PC-3 (cell line): ENCODE results near the gene GPRC6A. TPM values are rescaled to one million over a fixed set of nuclear protein-coding genes. Genes with fewer than 3 reads are reported as not detected.

ENCODE experiments used
- ATAC-seq: fragments of 200-7000 bp; cut with Tn5 transposase; 2 replicates; pipeline ENCODE4 v1.9.1; 2020; ENCODE audit warnings: mild to moderate bottlenecking, moderate library complexity
- BruUV-seq: library from RNA; stranded (reverse); fragments of 400-500 nt; replicated peaks from 2 replicates; lab custom pipeline; 2021; lab: Mats Ljungman, UMichigan
- CTCF ChIA-PET: fragments of 300-600 bp; sonication (Branson Sonifier 250); formaldehyde crosslinking; loops from one replicate; lab custom pipeline; 2022; ENCODE audit warnings: antibody characterized with exemption; lab: Charles Lee
- POLR2A ChIA-PET: fragments of 300-600 bp; sonication (Branson Sonifier 250); formaldehyde crosslinking; loops from one replicate; lab custom pipeline; 2022; ENCODE audit warnings: antibody characterized with exemption; ENCODE audit not compliant: unreplicated experiment; lab: Charles Lee
- DNase-seq: peaks from one replicate; pipeline ENCODE4 v3.0.0-alpha.2; 2015
- H2AFZ ChIP-seq: fragments of 300-600 bp; sonication (generic); 2 replicates; pipeline ENCODE4 v1.6.0; 2016; ENCODE audit warnings: antibody characterized with exemption, low read length
- H3F3A ChIP-seq: fragments of 300-600 bp; sonication (generic); one replicate; pipeline ENCODE4 v1.6.0; 2017; ENCODE audit warnings: antibody characterized with exemption, low read length, control low read depth, mild to moderate bottlenecking; ENCODE audit not compliant: unreplicated experiment
- H3K27ac ChIP-seq: fragments of 300-600 bp; sonication (generic); 2 replicates; pipeline ENCODE4 v1.5.1; 2016; ENCODE audit warnings: mild to moderate bottlenecking, low read length
- H3K27me3 ChIP-seq: fragments of 300-600 bp; sonication (generic); 2 replicates; pipeline ENCODE4 v1.6.1; 2016; ENCODE audit warnings: low read length, mixed read lengths
- H3K36me3 ChIP-seq: fragments of 300-600 bp; sonication (generic); 2 replicates; pipeline ENCODE4 v1.6.1; 2016; ENCODE audit warnings: low read depth, mixed run types, low read length, mixed read lengths
- H3K4me1 ChIP-seq: fragments of 300-600 bp; sonication (generic); 2 replicates; pipeline ENCODE4 v1.5.1; 2016; ENCODE audit warnings: low read length; ENCODE audit not compliant: insufficient read depth
- H3K4me2 ChIP-seq: fragments of 300-600 bp; sonication (generic); 2 replicates; pipeline ENCODE4 v1.6.0; 2016; ENCODE audit warnings: low read length
- H3K4me3 ChIP-seq: fragments of 300-600 bp; sonication (generic); 2 replicates; pipeline ENCODE4 v1.5.1; 2016; ENCODE audit warnings: mild to moderate bottlenecking, low read length, mixed read lengths
- H3K79me2 ChIP-seq: fragments of 300-600 bp; sonication (generic); 2 replicates; pipeline ENCODE4 v1.6.1; 2017; ENCODE audit warnings: low read length, mixed read lengths
- H3K9ac ChIP-seq: fragments of 300-600 bp; sonication (generic); 2 replicates; pipeline ENCODE4 v1.6.0; 2016; ENCODE audit warnings: mild to moderate bottlenecking, low read length
- H3K9me2 ChIP-seq: fragments of 300-600 bp; sonication (generic); replicated peaks from 2 replicates; pipeline ENCODE4 v1.6.1; 2016; ENCODE audit warnings: mixed run types, low read length, mixed read lengths
- H3K9me3 ChIP-seq: fragments of 300-600 bp; sonication (generic); 2 replicates; pipeline ENCODE4 v1.6.1; 2016; ENCODE audit warnings: low read length, mixed read lengths
- H4K20me1 ChIP-seq: fragments of 300-600 bp; sonication (generic); 2 replicates; pipeline ENCODE4 v1.6.1; 2016; ENCODE audit warnings: low read length, mixed read lengths
- CTCF ChIP-seq: fragments of 300-600 bp; sonication (generic); conservative IDR thresholded peaks from 2 replicates; pipeline ENCODE4 v1.5.1; 2017; ENCODE audit warnings: antibody characterized with exemption, low read depth, mild to moderate bottlenecking, low read length
- EZH2 ChIP-seq: fragments of 300-600 bp; sonication (generic); IDR thresholded peaks from one replicate; pipeline ENCODE4 v1.6.1; 2017; ENCODE audit warnings: antibody characterized with exemption, mild to moderate bottlenecking, low read length; ENCODE audit not compliant: unreplicated experiment
- EZH2phosphoT487 ChIP-seq: fragments of 300-600 bp; sonication (generic); IDR thresholded peaks from 2 replicates; pipeline ENCODE4 v1.6.1; 2018; ENCODE audit warnings: mild to moderate bottlenecking, antibody characterized with exemption, low read length, borderline replicate concordance
- intact Hi-C: fragments of 100-400 bp; cut with micrococcal nuclease; formaldehyde crosslinking; loops from 2 replicates; pipeline ENCODE4 v1.9.0; 2023
- total RNA-seq: library from RNA; depleted of rRNA; stranded (reverse); fragments of >200 nt; gene quantifications from 2 replicates; pipeline ENCODE4 v1.2.3, GENCODE V29; 2014

Gene GPRC6A
- total RNA-seq, 1 experiment from 2014 or later, result not detected

GRCh38 chr6:116801971-116802370 is 26.9 kb downstream of the GPRC6A start:
- DNase-seq, result no peak
- TF ChIP-seq EZH2, result no peak
- TF ChIP-seq CTCF, result no peak
- no peak for TF ChIP-seq EZH2phosphoT487
- H3K36me3 ChIP-seq, result no peaks in the 10 kb centered on the region
- POLR2A ChIA-PET, result no interaction called here
- ATAC-seq, result no peak; the same call in 1 of the 2 replicates
- no peaks in the 10 kb centered on the region for H3F3A ChIP-seq
- H3K4me2 ChIP-seq, result no peak overlapping the region
- no peaks in the 10 kb centered on the region for H3K27me3 ChIP-seq
- no peak overlapping the region for H3K27ac ChIP-seq
- intact Hi-C loops, result no loop called here
- H4K20me1 ChIP-seq, result no peaks in the 10 kb centered on the region
- no TSS peak for BruUV-seq
- CTCF ChIA-PET, result no interaction called here
- no peaks in the 10 kb centered on the region for H3K9me3 ChIP-seq
- no peak overlapping the region for H3K9ac ChIP-seq
- no peaks in the 10 kb centered on the region for H3K79me2 ChIP-seq
- no peaks in the 10 kb centered on the region for H3K4me1 ChIP-seq
- H2AFZ ChIP-seq, result no peak overlapping the region
- no peaks in the 10 kb centered on the region for H3K9me2 ChIP-seq
- no peak overlapping the region for H3K4me3 ChIP-seq

GRCh38 chr6:116799945-116800344 is 28.9 kb downstream of the GPRC6A start:
- ATAC-seq (no peak), DNase-seq (no peak)
- Histone ChIP-seq H3K9me2 (no peaks in the 10 kb centered on the region), H4K20me1 (no peaks in the 10 kb centered on the region), H3K9ac (no peak overlapping the region), H3K36me3 (no peaks in the 10 kb centered on the region), H3K4me1 (no peaks in the 10 kb centered on the region), H3K27me3 (no peaks in the 10 kb centered on the region), H2AFZ (no peak overlapping the region), H3K9me3 (no peaks in the 10 kb centered on the region), H3K79me2 (no peaks in the 10 kb centered on the region), H3F3A (no peaks in the 10 kb centered on the region), H3K27ac (no peak overlapping the region), H3K4me3 (no peak overlapping the region), H3K4me2 (no peak overlapping the region)
- intact Hi-C loops, result loop anchor here (2.0 kb wide), 1 partner anchor 61 kb away; no protein-coding TSS in a partner anchor
- ChIA-PET POLR2A (no interaction called here), CTCF (no interaction called here)
- TF ChIP-seq EZH2phosphoT487 (no peak), CTCF (no peak), EZH2 (no peak)
- BruUV-seq, result no TSS peak

GRCh38 chr6:116797585-116797984 is 31.3 kb downstream of the GPRC6A start:
- Histone ChIP-seq H4K20me1 (no peaks in the 10 kb centered on the region), H3K79me2 (no peaks in the 10 kb centered on the region), H3K36me3 (no peaks in the 10 kb centered on the region), H3K9me3 (no peaks in the 10 kb centered on the region), H3K27ac (no peak overlapping the region), H3K27me3 (no peaks in the 10 kb centered on the region), H3K4me3 (no peak overlapping the region), H3K9ac (no peak overlapping the region), H3K4me1 (no peaks in the 10 kb centered on the region), H2AFZ (no peak overlapping the region), H3K4me2 (no peak overlapping the region), H3K9me2 (no peaks in the 10 kb centered on the region), H3F3A (no peaks in the 10 kb centered on the region)
- ChIA-PET CTCF (no interaction called here), POLR2A (no interaction called here)
- ATAC-seq, result no peak
- no peak for DNase-seq
- intact Hi-C loops, result no loop called here
- no TSS peak for BruUV-seq
- TF ChIP-seq CTCF (no peak), EZH2phosphoT487 (no peak), EZH2 (no peak)
